ENCODE data around the gene AKNAD1.

DNA sequence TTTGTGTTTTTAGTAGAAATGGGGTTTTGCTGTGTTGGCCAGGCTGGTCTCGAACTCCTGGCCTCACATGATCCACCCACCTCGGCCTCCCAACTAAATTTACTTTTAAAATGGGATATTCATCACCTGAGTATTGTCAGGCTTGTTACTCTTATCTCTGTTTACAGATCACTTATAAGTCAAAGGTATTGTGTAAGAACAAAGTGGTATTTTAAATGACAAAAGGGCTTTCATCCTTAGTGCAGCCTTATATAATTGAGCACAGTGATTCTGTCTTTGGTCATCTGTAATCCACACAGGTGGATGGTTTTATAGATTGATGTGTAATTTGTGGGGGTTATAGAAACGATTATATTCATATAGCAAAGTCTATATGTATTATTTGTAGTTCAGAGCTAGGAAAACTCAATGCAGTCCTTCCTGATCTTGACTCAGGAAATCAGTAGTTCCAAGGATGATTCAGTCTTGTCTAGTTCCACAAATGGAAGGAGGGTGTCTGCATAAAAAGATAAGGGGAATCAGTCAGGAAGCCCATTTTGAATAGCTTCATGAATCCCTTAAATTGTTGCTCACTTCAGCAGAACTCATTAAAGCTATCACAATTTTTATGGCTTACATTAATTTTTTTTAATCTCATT is 75.8 kb downstream of the AKNAD1 start:
- TF ChIP-seq, protein P1, sequence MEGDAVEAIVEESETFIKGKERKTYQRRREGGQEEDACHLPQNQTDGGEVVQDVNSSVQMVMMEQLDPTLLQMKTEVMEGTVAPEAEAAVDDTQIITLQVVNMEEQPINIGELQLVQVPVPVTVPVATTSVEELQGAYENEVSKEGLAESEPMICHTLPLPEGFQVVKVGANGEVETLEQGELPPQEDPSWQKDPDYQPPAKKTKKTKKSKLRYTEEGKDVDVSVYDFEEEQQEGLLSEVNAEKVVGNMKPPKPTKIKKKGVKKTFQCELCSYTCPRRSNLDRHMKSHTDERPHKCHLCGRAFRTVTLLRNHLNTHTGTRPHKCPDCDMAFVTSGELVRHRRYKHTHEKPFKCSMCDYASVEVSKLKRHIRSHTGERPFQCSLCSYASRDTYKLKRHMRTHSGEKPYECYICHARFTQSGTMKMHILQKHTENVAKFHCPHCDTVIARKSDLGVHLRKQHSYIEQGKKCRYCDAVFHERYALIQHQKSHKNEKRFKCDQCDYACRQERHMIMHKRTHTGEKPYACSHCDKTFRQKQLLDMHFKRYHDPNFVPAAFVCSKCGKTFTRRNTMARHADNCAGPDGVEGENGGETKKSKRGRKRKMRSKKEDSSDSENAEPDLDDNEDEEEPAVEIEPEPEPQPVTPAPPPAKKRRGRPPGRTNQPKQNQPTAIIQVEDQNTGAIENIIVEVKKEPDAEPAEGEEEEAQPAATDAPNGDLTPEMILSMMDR (IDR thresholded peaks at IDR 0.05; ENCODE audit: control extremely low read depth in 1 of 3, insufficient read depth in 1 of 3, low read depth in 1 of 3, low read length in 3 of 3), result no peak
- TF ChIP-seq ASH2L (IDR thresholded peaks at IDR 0.05; ENCODE audit: low read length), result no peak
- TF ChIP-seq JUND (IDR thresholded peaks at IDR 0.05; ENCODE audit: low read length), result no peak
- TF ChIP-seq SP1 (IDR thresholded peaks at IDR 0.05; ENCODE audit: low read depth, low read length), result no peak
- TF ChIP-seq RAD21 (IDR thresholded peaks at IDR 0.05 in 1 of 2, conservative IDR thresholded peaks at IDR 0.05 in 1 of 2; ENCODE audit: low read depth in 2 of 2, low read length in 2 of 2), result no peak
- TF ChIP-seq, protein P2, sequence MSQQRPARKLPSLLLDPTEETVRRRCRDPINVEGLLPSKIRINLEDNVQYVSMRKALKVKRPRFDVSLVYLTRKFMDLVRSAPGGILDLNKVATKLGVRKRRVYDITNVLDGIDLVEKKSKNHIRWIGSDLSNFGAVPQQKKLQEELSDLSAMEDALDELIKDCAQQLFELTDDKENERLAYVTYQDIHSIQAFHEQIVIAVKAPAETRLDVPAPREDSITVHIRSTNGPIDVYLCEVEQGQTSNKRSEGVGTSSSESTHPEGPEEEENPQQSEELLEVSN (IDR thresholded peaks at IDR 0.05), result no peak
- TF ChIP-seq MAX (IDR thresholded peaks at IDR 0.05), result no peak
- TF ChIP-seq POLR2AphosphoS5 (IDR thresholded peaks at IDR 0.05; ENCODE audit: low read depth, low read length), result no peak
- no peak for TF ChIP-seq YY1 (IDR thresholded peaks at IDR 0.05; ENCODE audit: low read depth, low read length)
- TF ChIP-seq EGR1 (IDR thresholded peaks at IDR 0.05; ENCODE audit: borderline replicate concordance, low read depth, low read length), result no peak
- TF ChIP-seq EZH2 (IDR thresholded peaks at IDR 0.05; ENCODE audit: low read depth, low read length, severe bottlenecking), result no peak
- no peak for TF ChIP-seq POLR2A (IDR thresholded peaks at IDR 0.05; ENCODE audit: control extremely low read depth in 1 of 2, low read depth in 2 of 2, low read length in 2 of 2)
